ENCODE data around the gene ZC3H18. TPM values are rescaled to one million over a fixed set of nuclear protein-coding genes. Genes with fewer than 3 reads are reported as not detected.

Gene ZC3H18
- polyA plus RNA-seq, 3 donors, result 5.5 to 36.4 (median 6.8) TPM

DNA sequence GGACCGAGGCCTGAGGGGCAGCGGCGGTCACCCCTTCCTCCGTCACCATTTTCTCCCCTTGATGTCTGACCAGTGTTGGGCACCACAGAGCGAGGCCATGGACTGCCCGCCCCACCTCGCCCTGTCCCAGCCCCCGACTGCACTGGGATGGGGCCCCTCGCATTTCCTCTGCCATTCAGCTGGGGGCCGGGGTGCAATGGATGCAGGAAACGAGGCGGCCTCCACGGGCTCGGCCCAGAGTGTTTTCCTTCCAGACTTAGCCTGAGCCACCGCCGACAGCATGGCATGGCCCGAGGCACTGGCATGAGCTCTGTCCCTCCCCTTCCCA lies 44.6 kb upstream of the ZC3H18 start:
- no peaks in the 10 kb centered on the region for H3K79me2 ChIP-seq (ENCODE audit: insufficient read depth, low read length)
- intact Hi-C loops (cut with micrococcal nuclease), result loop anchor here in 1 of 2 donors (5.0 kb wide), 1 partner anchor 83 kb away; no protein-coding TSS in a partner anchor
- H3K9me3 ChIP-seq (replicated peaks in 1 of 2; ENCODE audit: control insufficient read depth in 1 of 2, insufficient read depth in 1 of 2, low read length in 2 of 2), result no peaks in the 10 kb centered on the region
- H3K9ac ChIP-seq (ENCODE audit: insufficient read depth, low read length, poor library complexity, severe bottlenecking), result no peak overlapping the region
- no peaks in the 10 kb centered on the region for H3K4me1 ChIP-seq (ENCODE audit: control insufficient read depth in 1 of 2, insufficient read depth in 2 of 2, low read length in 2 of 2)
- no peaks in the 10 kb centered on the region for H3K36me3 ChIP-seq (replicated peaks in 1 of 2; ENCODE audit: control insufficient read depth in 1 of 2, insufficient read depth in 2 of 2, low read length in 2 of 2)
- no peaks in the 10 kb centered on the region for H3K4me1 Mint-ChIP-seq
- no peak overlapping the region for H3K27ac ChIP-seq (ENCODE audit: low read depth in 1 of 2, low read length in 2 of 2)
- H3K4me3 ChIP-seq (replicated peaks in 1 of 3; ENCODE audit: low read depth in 2 of 3, low read length in 3 of 3), result no peak overlapping the region
- no peak overlapping the region for H3K4me3 Mint-ChIP-seq
- no peak for DNase-seq
- TF ChIP-seq CTCF (IDR thresholded peaks at IDR 0.05), result no peak
- no peak overlapping the region for H3K27ac Mint-ChIP-seq
- no peak overlapping the region for H2AFZ ChIP-seq (ENCODE audit: insufficient read depth, low read depth, low read length, poor library complexity, severe bottlenecking)
- H3K36me3 Mint-ChIP-seq, result no peaks in the 10 kb centered on the region
- peaks cover 0 to 31% of the 10 kb centered on the region in 2 donors for H3K27me3 ChIP-seq (ENCODE audit: control insufficient read depth in 2 of 2, insufficient read depth in 2 of 2, low read length in 2 of 2)
- no peak overlapping the region for H3K4me2 ChIP-seq (replicated peaks; ENCODE audit: extremely low read depth, low read length, poor library complexity, severe bottlenecking)
- H4K20me1 ChIP-seq (ENCODE audit: insufficient read depth, low read length), result no peaks in the 10 kb centered on the region
- 47% methylated on average over 5 of the region's 17 CpGs for WGBS (ENCODE audit: insufficient coverage)
- H3K9me3 Mint-ChIP-seq, result peaks cover 0 to 5% (median 0%) of the 10 kb centered on the region in 7 donors
- H3K27me3 Mint-ChIP-seq (ENCODE audit: low read depth in 3 of 3), result peaks cover 17 to 48% (median 25%) of the 10 kb centered on the region in 3 donors

DNA sequence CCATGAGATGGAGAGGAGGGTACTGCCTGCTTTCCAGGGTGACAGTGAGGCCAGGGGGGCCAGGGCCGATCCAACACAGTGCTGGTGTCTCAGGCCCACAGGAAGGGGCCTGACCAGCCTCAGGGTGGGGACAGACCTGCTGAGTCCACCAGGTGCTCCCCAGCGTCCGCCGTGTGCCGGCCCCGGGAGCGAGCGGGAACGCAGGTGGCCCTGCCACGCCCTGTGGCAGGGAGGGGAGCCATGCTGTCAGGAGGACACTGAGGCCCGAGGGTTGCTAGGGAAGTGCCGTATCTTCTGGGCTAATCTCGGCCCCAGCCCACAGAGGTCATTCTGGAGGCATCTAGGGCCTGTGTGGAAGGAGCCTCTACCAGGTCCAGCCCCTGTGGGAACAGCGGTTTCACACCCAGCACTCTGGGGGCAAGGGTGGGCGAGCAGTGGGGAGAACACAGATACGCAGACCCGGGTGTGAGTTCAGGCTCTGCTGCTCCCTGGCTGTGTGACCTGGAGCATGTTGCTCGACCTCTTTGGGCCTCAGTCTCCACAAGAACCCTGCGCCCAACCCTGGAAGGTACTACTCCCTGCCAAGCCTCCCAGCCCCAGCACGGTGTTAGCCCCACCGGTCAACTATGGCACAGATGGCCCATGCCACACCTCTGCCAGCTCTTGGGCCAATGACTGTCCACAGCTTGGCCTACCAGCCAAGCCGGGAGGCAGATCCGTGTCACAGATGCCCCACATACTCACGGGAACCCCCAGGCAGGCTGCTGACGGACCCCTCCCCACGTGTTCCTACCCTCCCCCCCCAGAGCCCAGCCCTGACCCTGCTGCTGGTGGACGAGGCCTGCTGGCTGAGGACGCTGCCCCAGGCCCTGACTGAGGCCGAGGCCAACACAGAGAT lies 43.9 kb upstream of the ZC3H18 start:
- WGBS (ENCODE audit: insufficient coverage), result 88% methylated on average over 25 of the region's 29 CpGs
- H3K27ac ChIP-seq (ENCODE audit: low read depth in 1 of 2, low read length in 2 of 2), result no peak overlapping the region
- H3K4me1 ChIP-seq (ENCODE audit: control insufficient read depth in 1 of 2, insufficient read depth in 2 of 2, low read length in 2 of 2), result no peaks in the 10 kb centered on the region
- H3K27ac Mint-ChIP-seq, result no peak overlapping the region
- no peak overlapping the region for H3K4me3 Mint-ChIP-seq
- H2AFZ ChIP-seq (ENCODE audit: insufficient read depth, low read depth, low read length, poor library complexity, severe bottlenecking), result no peak overlapping the region
- no peak overlapping the region for H3K9ac ChIP-seq (ENCODE audit: insufficient read depth, low read length, poor library complexity, severe bottlenecking)
- H3K79me2 ChIP-seq (ENCODE audit: insufficient read depth, low read length), result no peaks in the 10 kb centered on the region
- intact Hi-C loops (cut with micrococcal nuclease), result loop anchor here in 1 of 2 donors (5.0 kb wide), 1 partner anchor 84 kb away; no protein-coding TSS in a partner anchor
- no peaks in the 10 kb centered on the region for H3K9me3 ChIP-seq (replicated peaks in 1 of 2; ENCODE audit: control insufficient read depth in 1 of 2, insufficient read depth in 1 of 2, low read length in 2 of 2)
- no peaks in the 10 kb centered on the region for H4K20me1 ChIP-seq (ENCODE audit: insufficient read depth, low read length)
- no peak for TF ChIP-seq CTCF (IDR thresholded peaks at IDR 0.05)
- no peaks in the 10 kb centered on the region for H3K36me3 Mint-ChIP-seq
- DNase-seq, result no peak
- H3K27me3 ChIP-seq (ENCODE audit: control insufficient read depth in 2 of 2, insufficient read depth in 2 of 2, low read length in 2 of 2), result peaks cover 0 to 31% of the 10 kb centered on the region in 2 donors
- no peaks in the 10 kb centered on the region for H3K36me3 ChIP-seq (replicated peaks in 1 of 2; ENCODE audit: control insufficient read depth in 1 of 2, insufficient read depth in 2 of 2, low read length in 2 of 2)
- H3K4me1 Mint-ChIP-seq, result no peaks in the 10 kb centered on the region
- peaks cover 0 to 2% (median 0%) of the 10 kb centered on the region in 7 donors for H3K9me3 Mint-ChIP-seq
- no peak overlapping the region for H3K4me3 ChIP-seq (replicated peaks in 1 of 3; ENCODE audit: low read depth in 2 of 3, low read length in 3 of 3)
- H3K4me2 ChIP-seq (replicated peaks; ENCODE audit: extremely low read depth, low read length, poor library complexity, severe bottlenecking), result no peak overlapping the region
- peaks cover 20 to 48% (median 25%) of the 10 kb centered on the region in 3 donors for H3K27me3 Mint-ChIP-seq (ENCODE audit: low read depth in 3 of 3)

Data from CD14-positive monocyte (primary cell).